NCI-H2227 (cell line): ENCODE results near the gene MZT1.

Experiments
- DNase-seq: peaks from one replicate; lab custom pipeline; 2025; ENCODE audit not compliant: unreplicated experiment; lab: John Stamatoyannopoulos, UW

The MZT1 gene

GRCh38 chr13:72686766-72687165 lies 40.7 kb downstream of the MZT1 start:
- no peak for DNase-seq

- DNase-seq = no peak
Measured at GRCh38 chr13:72680353-72680752, 47.1 kb downstream of the MZT1 start.

GRCh38 chr13:72678312-72678711 lies 49.1 kb downstream of the MZT1 start:
- no peak for DNase-seq

GRCh38 chr13:72677431-72677830 lies 50.0 kb downstream of the MZT1 start:
- DNase-seq = no peak

GRCh38 chr13:72666391-72666790 lies 61.0 kb downstream of the MZT1 start:
- DNase-seq = no peak

DNA sequence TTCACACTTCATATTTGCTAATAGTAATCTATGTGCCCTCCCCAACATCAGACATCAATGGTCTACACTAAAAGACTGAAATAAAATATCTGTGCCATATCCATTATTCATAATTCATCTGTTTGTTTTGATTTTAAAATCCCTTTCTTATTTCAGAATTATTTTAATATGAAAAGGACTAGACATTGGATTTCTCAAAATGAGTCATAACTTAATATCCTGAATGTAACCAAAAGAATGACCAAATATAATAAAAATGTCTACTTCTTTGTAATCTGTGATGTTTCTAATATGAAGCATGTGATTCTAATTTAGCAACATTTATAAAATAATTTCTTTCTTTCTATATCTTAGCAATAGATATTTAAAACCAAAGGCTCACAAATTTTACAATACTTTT lies 64.9 kb downstream of the MZT1 start:
- no peak for DNase-seq
